ENCODE data around the gene MYO7A.

MYO7A gene

GRCh38 chr11:77127235-77127911 lies 673 bp upstream of the MYO7A start:
- no peak for DNase-seq (ENCODE audit: low read depth)

DNA sequence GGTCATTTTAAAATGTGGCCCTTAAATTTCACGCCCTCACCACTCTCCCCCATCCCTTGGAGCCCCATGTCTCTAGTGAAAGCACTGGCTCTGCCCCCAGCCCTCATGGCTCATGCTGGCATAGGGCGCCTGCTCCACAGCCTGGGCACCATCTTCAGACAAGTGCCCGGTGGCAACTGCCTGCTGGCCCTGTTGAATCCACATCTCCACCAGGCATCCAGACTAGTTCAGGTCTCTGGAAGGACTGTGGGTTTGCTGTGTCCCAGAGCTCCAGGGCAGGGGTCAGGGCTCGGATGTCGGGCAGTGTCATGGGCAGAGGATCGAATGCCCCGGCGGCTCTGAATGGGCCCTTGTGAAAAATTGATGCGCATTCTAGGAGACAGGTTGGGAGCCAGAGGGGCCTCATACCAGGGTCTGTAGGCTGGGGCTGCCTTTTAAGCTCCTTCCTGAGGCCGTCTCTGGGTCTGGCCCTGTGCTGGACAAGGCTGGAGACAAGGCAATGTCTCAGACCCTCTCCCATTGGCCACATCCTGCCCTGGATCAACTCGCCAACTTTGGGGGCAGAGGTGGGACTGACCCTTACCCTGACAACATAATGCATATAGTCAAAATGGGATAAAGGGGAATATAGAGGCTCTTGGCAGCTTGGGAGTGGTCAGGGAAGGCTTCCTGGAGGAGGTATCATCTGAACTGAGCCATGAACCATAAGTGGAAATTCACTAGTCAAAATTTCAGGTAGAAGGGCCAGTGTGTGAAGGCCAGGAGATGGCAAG lies 1.2 kb downstream of the MYO7A start:
- no peak for DNase-seq (ENCODE audit: low read depth)

DNA sequence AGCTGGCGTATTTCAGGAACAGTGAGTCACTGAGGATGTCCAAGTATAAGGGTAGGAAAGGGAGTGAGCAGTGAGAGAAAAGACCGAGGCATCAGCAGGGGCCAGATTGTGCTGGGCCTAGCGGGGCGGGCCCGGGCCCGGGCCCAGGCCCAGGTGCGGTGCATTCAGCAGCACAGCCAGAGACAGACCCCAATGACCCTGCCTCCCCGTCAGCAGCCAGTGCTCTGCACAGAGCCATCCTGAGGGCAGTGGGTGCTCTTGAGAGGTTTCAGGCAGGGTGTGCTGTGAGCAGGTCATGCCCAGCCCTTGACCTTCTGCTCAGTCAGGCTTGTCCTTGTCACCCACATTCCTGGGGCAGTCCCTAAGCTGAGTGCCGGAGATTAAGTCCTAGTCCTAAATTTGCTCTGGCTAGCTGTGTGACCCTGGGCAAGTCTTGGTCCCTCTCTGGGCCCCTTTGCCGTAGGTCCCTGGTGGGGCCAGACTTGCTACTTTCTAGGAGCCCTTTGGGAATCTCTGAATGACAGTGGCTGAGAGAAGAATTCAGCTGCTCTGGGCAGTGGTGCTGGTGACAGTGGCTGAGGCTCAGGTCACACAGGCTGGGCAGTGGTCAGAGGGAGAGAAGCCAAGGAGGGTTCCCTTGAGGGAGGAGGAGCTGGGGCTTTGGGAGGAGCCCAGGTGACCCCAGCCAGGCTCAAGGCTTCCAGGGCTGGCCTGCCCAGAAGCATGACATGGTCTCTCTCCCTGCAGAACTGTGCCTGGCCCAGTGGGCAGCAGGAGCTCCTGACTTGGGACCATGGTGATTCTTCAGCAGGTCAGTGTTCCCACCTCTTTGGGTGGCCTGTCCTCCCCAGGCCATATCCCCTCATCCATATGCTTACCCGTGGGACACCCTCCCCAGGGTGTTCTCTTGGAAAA lies 2.1 kb downstream of the MYO7A start:
- no peak for DNase-seq (ENCODE audit: low read depth)

DNA sequence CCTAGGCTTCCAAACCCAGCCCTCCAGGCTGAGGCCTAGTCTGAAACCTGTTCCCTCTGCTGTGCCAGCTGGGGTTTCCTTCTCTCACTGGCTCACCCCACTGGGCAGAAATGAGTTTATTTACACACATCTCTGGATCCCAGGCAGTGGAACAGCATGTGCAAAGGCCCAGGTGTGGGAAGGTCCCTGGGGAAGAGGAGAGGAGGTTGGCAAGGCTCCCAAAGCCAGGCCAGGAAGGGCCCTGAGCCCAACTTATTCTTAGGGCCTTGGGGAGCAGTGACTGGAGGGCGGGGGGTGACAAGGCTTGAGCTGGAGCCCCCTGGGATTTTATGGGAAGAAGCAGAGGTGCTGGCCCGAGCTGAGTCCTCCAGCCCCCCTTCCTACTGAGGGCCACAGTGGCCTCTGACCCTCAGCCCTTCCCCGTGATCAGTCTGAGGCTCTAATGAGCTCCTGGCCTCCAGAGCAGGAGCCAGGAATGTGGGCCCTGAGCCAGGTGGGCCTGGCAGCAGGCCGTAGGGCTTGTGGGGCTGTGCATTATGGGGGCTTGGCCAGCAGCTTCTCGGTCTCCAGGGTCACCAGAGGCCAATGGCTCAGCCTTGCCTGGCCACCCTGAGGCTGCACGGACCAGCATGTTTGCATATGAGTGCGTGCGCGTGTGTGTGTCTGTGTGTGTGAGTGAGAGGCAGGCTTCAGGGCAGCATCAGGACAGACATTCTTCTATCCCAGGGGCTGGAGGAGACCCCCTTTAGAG lies 2.9 kb downstream of the MYO7A start:
- DNase-seq (ENCODE audit: low read depth): peak; percentile 39

- DNase-seq (ENCODE audit: low read depth): no peak
Measured at GRCh38 chr11:77131560-77131959, 3.5 kb downstream of the MYO7A start.

DNA sequence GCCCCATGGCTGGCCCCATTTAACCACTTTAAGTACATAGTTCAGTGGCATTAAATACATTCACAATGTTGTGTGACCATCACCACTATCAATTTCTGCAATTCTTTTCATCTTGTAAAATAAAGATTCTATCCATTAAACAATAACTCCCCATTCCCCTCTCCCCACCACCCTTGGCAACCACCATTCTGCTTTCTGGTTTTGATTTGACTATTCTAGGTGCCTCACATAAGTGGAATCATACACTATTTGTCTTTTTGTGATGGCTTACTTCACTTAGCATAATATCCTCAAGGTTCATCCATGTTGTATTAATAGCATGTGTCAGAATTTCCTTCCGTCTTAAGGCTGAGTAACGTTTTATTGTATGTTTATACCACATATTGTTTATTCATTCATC lies 7.0 kb downstream of the MYO7A start:
- no peak for DNase-seq (ENCODE audit: low read depth)

DNA sequence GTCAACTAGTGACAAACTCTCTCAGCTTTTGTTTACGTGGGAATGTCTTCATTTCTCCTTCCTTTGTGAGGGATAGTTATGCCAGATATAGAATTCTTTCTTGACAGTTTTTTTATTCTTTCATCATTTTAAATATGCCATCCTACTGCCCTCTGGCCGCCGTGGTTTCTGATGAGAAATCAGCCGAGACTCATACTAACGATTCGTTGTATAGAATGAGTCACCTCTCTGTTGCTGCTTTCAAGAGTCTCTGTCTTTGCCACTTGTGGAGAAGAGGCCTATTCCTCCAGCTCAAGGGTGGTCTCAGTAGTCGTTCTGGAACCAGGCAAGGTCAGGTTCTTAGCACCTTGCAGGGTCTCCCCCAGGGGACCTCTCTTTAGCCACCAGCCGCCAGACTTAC lies 8.0 kb downstream of the MYO7A start:
- peak; percentile 76 for DNase-seq (ENCODE audit: low read depth)

DNA sequence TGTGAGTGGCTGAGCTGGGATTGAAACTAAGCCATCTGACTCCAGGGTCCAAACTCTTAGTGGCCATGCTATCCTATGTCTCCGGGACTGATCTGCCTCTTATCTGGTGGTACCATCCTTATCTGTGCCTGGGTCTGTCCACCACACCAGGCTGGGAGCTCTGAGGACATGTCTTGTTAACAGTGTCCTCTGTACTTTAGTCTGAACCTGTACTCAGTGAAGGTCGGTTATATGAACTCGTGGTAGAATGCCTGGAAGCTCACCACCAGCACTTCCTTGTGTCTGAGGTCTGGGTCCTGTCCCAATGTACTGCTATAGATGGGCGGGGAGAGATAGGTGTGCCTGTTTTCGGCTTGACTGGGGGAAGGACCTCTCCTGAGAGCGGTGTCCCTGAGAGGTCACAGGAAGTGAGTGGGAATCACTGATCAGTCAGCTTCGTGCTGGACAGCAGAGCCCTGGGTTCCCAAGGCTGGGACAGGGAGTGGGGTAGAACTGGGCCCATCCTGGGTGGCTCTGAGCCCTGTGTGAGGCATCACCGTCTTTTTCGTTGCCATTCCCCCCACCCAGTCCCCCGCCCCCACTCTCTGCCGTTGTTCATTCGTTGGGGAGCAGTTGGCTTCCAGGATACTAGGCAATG lies 8.9 kb downstream of the MYO7A start:
- DNase-seq (ENCODE audit: low read depth): no peak

GRCh38 chr11:77137421-77137820 lies 9.4 kb downstream of the MYO7A start:
- no peak for DNase-seq (ENCODE audit: low read depth)

- no peak for DNase-seq (ENCODE audit: low read depth)
Measured at GRCh38 chr11:77138106-77138649, 10.1 kb downstream of the MYO7A start.

DNA sequence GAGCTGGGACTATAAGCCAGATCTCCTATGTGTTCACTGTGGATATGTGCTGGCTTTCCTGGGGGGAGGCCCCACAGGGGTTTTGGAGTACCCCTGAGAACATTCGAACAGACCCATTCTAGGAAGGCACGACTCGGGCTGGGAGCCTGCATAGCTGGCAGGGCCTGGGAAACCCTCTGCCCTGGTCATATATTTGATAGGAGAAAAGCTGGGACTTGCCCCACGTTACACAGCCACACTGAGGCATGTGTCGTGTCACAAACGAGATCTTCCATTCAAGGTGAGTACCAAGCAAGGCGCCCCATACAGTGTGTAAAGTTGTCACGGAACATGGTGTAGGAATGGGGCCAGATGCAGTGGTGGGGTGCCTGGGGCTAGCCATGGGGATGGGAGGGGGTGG lies 11.2 kb downstream of the MYO7A start:
- no peak for DNase-seq (ENCODE audit: low read depth)

GRCh38 chr11:77140231-77140851 lies 12.3 kb downstream of the MYO7A start:
- DNase-seq (ENCODE audit: low read depth): peak; percentile 73

DNA sequence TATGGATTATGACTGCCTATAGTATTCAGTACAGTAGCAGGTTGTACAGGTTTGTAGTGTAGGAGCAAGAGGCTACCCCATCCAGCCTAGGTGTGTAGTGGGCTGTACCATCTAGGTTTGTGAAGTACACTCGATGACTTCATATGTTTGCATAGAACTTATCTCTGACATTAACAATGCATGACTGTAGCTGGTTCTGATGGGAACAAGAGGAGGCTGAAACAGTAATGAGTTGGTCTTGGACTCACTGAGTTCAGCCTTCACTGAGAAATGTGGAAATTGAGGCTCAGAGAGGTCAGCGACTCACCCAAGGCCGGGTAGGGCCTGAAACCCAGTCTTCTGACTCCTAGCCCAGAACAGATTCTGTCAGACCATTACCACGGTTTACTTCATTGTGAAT lies 13.0 kb downstream of the MYO7A start:
- DNase-seq (ENCODE audit: low read depth): peak; percentile 93

DNA sequence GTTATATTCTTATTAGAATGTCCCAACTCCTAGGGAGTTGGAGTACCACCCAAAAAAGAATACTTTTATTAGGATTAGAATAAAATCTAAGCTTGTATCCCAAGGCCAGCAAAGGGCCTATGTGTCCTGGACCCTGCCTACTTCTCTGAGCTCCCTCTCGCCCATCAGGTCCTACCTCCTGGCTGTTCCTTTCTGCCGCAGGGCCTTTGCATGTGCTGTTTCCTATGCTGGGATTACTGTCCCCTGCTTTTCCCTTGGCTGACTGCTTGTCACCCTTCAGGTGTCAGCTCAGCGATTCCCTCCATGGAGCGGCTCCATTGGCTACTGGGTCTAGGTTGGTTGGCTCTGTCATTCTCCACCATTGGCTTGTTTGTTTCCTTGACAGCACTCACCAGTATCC lies 13.4 kb downstream of the MYO7A start:
- DNase-seq (ENCODE audit: low read depth): no peak

GRCh38 chr11:77142091-77142975 lies 14.3 kb downstream of the MYO7A start:
- DNase-seq (ENCODE audit: low read depth): no peak

DNA sequence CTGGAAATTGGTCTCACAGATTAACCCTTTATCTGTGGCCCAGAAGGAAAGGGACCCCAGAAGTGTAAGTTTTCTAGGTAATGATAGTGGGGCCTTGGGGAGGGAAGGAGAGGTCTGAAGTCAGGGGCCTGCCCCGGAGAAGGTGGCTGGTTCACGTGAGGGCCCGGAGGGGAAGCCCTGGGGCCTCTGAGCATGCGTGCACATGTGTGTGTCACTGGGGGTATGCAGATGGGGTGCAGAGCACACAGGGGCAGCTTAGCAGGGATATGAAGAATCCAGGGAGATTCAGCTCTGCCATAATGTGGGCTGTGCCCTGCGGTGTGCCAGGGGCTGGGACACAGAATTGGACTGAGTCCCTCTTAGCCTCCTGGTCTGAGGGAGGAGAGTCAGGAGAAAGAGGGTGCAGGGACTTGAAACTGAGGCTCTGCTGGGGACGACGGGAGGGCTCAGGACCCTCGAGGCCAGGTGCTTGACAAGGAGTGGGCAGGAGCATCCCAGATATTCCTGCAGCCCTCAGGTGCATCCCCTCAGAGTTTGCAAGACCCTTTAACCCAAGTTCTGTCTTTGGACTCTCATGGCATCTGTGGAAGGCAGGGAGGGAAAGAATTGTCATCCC lies 15.5 kb downstream of the MYO7A start:
- DNase-seq (ENCODE audit: low read depth): no peak

GRCh38 chr11:77144196-77144856 lies 16.3 kb downstream of the MYO7A start:
- no peak for DNase-seq (ENCODE audit: low read depth)

DNA sequence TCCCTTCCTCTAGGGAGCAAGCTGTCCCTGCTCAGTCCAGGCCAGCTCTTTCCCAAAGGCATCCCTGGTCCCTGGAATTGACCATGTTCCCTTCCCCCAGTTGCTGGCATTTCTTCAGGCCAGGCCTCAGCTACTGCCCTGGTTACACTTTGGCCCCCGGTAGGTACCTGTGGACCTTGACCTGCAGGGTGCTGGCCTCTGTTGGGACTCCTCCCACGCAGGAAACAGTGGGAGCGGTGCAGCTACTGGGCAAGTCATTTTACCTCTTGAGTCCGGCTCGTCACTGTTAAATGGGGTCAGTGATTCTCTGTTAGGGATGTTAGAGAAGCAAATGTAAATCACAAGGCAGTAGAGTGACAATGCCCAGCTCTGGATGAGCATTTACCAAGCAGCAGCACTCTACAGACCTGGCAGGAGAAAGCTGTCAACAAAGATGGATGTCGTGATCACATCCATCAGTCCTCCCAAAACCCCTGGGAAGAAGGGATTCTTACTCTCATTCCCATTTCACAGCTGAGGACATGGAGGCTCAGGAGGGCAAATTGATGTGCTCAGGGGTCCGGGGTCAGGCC lies 16.9 kb downstream of the MYO7A start:
- DNase-seq (ENCODE audit: low read depth): no peak

Data from amniotic epithelial cell (primary cell).